ENCODE results near the gene GSC2. TPM values are rescaled to one million over a fixed set of nuclear protein-coding genes. Genes with fewer than 3 reads are reported as not detected.

The GSC2 gene
- polyA plus RNA-seq, 4 donors: not detected

DNA sequence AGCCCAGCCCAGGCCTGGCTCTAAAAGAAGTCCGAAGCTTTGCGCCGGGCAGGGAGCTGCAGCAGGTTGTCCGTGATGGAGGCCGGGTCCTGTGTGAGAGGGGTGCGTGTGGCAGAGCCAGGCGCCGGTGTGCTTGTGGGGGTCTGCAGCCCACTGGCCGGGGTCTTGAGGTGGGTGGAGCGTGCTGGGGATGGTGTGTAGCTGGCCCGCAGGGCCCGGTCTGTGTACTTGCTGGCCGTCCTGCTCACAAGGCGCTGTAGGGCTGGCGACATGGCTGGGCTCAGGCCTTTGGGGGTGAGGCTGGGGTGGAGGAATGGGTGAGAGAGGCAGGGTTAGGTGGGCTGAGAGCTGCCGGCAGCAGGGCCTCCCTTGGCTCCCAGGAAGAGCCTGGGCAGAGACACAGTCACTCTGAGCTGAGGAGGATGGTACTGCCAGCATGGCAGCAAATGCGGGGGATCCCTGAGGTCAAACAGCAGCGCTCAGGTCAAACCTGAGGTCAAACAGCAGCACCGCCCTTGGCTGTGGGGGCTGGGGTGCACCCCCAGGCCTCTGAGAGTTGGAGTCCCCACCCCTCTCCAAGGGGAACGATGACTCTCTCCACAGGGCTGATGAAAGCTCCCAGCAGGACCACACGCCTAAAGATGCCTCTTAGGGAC lies 15.8 kb downstream of the GSC2 start:
- DNase-seq (no peak), FAIRE-seq (no peak)
- WGBS, 3 donors: 94 to 99% (median 96%) methylated on average over 21 of the region's 21 CpGs
- Histone ChIP-seq H3K9me3 (ENCODE audit: control insufficient read depth in 2 of 2, insufficient read depth in 1 of 2, low read depth in 1 of 2, low read length in 1 of 2) (no peaks in the 10 kb centered on the region), H3K4me1 (ENCODE audit: control insufficient read depth in 3 of 3, insufficient read depth in 2 of 3, low read depth in 1 of 3, low read length in 2 of 3) (no peaks in the 10 kb centered on the region), H3K27me3 (ENCODE audit: control insufficient read depth in 3 of 3, insufficient read depth in 3 of 3, low read length in 3 of 3) (no peaks in the 10 kb centered on the region), H3K36me3 (ENCODE audit: control insufficient read depth in 3 of 3, insufficient read depth in 2 of 3, low read depth in 1 of 3, low read length in 3 of 3) (peaks cover 9 to 80% (median 16%) of the 10 kb centered on the region in 3 donors), H3K27ac (ENCODE audit: low read depth in 1 of 3, low read length in 2 of 3) (no peak overlapping the region), H3K4me3 (ENCODE audit: low read depth in 1 of 3, low read length in 3 of 3) (no peak overlapping the region)

GRCh38 chr22:19133561-19133960 lies 16.5 kb downstream of the GSC2 start:
- DNase-seq: no peak
- Histone ChIP-seq H3K36me3 (ENCODE audit: control insufficient read depth in 3 of 3, insufficient read depth in 2 of 3, low read depth in 1 of 3, low read length in 3 of 3) (peaks cover 6 to 73% (median 16%) of the 10 kb centered on the region in 3 donors), H3K4me3 (ENCODE audit: low read depth in 1 of 3, low read length in 3 of 3) (no peak overlapping the region), H3K27ac (ENCODE audit: low read depth in 1 of 3, low read length in 2 of 3) (no peak overlapping the region), H3K9me3 (ENCODE audit: control insufficient read depth in 2 of 2, insufficient read depth in 1 of 2, low read depth in 1 of 2, low read length in 1 of 2) (no peaks in the 10 kb centered on the region), H3K4me1 (ENCODE audit: control insufficient read depth in 3 of 3, insufficient read depth in 2 of 3, low read depth in 1 of 3, low read length in 2 of 3) (no peaks in the 10 kb centered on the region), H3K27me3 (ENCODE audit: control insufficient read depth in 3 of 3, insufficient read depth in 3 of 3, low read length in 3 of 3) (no peaks in the 10 kb centered on the region)
- no peak for FAIRE-seq
- WGBS, 3 donors: 94 to 98% (median 97%) methylated on average over 13 of the region's 13 CpGs

GRCh38 chr22:19132693-19133400 lies 17.2 kb downstream of the GSC2 start:
- Histone ChIP-seq H3K4me3 (ENCODE audit: low read depth in 1 of 3, low read length in 3 of 3) (no peak overlapping the region), H3K9me3 (ENCODE audit: control insufficient read depth in 2 of 2, insufficient read depth in 1 of 2, low read depth in 1 of 2, low read length in 1 of 2) (no peaks in the 10 kb centered on the region), H3K27ac (ENCODE audit: low read depth in 1 of 3, low read length in 2 of 3) (no peak overlapping the region), H3K4me1 (ENCODE audit: control insufficient read depth in 3 of 3, insufficient read depth in 2 of 3, low read depth in 1 of 3, low read length in 2 of 3) (no peaks in the 10 kb centered on the region), H3K36me3 (ENCODE audit: control insufficient read depth in 3 of 3, insufficient read depth in 2 of 3, low read depth in 1 of 3, low read length in 3 of 3) (peaks cover 6 to 66% (median 16%) of the 10 kb centered on the region in 3 donors), H3K27me3 (ENCODE audit: control insufficient read depth in 3 of 3, insufficient read depth in 3 of 3, low read length in 3 of 3) (no peaks in the 10 kb centered on the region)
- FAIRE-seq (no peak), DNase-seq (no peak)
- WGBS, 3 donors: 87 to 93% (median 89%) methylated on average over 9 of the region's 9 CpGs

DNA sequence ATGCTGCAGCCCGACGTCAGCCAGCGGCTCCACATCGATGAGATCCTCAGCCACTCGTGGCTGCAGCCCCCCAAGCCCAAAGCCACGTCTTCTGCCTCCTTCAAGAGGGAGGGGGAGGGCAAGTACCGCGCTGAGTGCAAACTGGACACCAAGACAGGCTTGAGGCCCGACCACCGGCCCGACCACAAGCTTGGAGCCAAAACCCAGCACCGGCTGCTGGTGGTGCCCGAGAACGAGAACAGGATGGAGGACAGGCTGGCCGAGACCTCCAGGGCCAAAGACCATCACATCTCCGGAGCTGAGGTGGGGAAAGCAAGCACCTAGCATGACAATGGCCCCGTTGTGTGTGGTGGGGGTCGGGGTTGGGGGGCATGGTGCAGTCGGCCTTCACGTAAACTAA lies 17.9 kb downstream of the GSC2 start:
- DNase-seq: no peak
- Histone ChIP-seq H3K36me3 (ENCODE audit: control insufficient read depth in 3 of 3, insufficient read depth in 2 of 3, low read depth in 1 of 3, low read length in 3 of 3) (peaks cover 6 to 59% (median 14%) of the 10 kb centered on the region in 3 donors), H3K4me3 (ENCODE audit: low read depth in 1 of 3, low read length in 3 of 3) (no peak overlapping the region), H3K27ac (ENCODE audit: low read depth in 1 of 3, low read length in 2 of 3) (no peak overlapping the region), H3K4me1 (ENCODE audit: control insufficient read depth in 3 of 3, insufficient read depth in 2 of 3, low read depth in 1 of 3, low read length in 2 of 3) (no peaks in the 10 kb centered on the region), H3K9me3 (ENCODE audit: control insufficient read depth in 2 of 2, insufficient read depth in 1 of 2, low read depth in 1 of 2, low read length in 1 of 2) (no peaks in the 10 kb centered on the region), H3K27me3 (ENCODE audit: control insufficient read depth in 3 of 3, insufficient read depth in 3 of 3, low read length in 3 of 3) (no peaks in the 10 kb centered on the region)
- 92 to 95% (median 94%) methylated on average over 20 of the region's 20 CpGs for WGBS, 3 donors
- FAIRE-seq: no peak

DNA sequence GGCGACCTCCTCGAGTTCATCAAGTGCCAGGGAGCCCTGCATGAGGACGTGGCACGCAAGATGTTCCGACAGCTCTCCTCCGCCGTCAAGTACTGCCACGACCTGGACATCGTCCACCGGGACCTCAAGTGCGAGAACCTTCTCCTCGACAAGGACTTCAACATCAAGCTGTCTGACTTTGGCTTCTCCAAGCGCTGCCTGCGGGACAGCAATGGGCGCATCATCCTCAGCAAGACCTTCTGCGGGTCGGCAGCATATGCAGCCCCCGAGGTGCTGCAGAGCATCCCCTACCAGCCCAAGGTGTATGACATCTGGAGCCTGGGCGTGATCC lies 18.4 kb downstream of the GSC2 start:
- no peak for FAIRE-seq
- Histone ChIP-seq H3K4me1 (ENCODE audit: control insufficient read depth in 3 of 3, insufficient read depth in 2 of 3, low read depth in 1 of 3, low read length in 2 of 3) (no peaks in the 10 kb centered on the region), H3K4me3 (ENCODE audit: low read depth in 1 of 3, low read length in 3 of 3) (no peak overlapping the region), H3K9me3 (ENCODE audit: control insufficient read depth in 2 of 2, insufficient read depth in 1 of 2, low read depth in 1 of 2, low read length in 1 of 2) (no peaks in the 10 kb centered on the region), H3K36me3 (ENCODE audit: control insufficient read depth in 3 of 3, insufficient read depth in 2 of 3, low read depth in 1 of 3, low read length in 3 of 3) (peaks cover 6 to 54% (median 10%) of the 10 kb centered on the region in 3 donors), H3K27ac (ENCODE audit: low read depth in 1 of 3, low read length in 2 of 3) (no peak overlapping the region), H3K27me3 (ENCODE audit: control insufficient read depth in 3 of 3, insufficient read depth in 3 of 3, low read length in 3 of 3) (no peaks in the 10 kb centered on the region)
- DNase-seq: no peak
- 97% methylated on average over 19 of the region's 19 CpGs for WGBS, 3 donors

GRCh38 chr22:19130959-19131684 lies 19.0 kb downstream of the GSC2 start, which contains the start of gene TSSK2:
Gene TSSK2 (plus strand): TSS chr22:19131308. CDS start chr22:19131400, 92 bp downstream.
- Histone ChIP-seq H3K36me3 (ENCODE audit: control insufficient read depth in 3 of 3, insufficient read depth in 2 of 3, low read depth in 1 of 3, low read length in 3 of 3) (peaks cover 6 to 50% (median 9%) of the 10 kb centered on the region in 3 donors), H3K9me3 (ENCODE audit: control insufficient read depth in 2 of 2, insufficient read depth in 1 of 2, low read depth in 1 of 2, low read length in 1 of 2) (no peaks in the 10 kb centered on the region), H3K27me3 (ENCODE audit: control insufficient read depth in 3 of 3, insufficient read depth in 3 of 3, low read length in 3 of 3) (no peaks in the 10 kb centered on the region), H3K4me3 (ENCODE audit: low read depth in 1 of 3, low read length in 3 of 3) (no peak within 1 kb of the TSS), H3K4me1 (ENCODE audit: control insufficient read depth in 3 of 3, insufficient read depth in 2 of 3, low read depth in 1 of 3, low read length in 2 of 3) (no peaks in the 10 kb centered on the region), H3K27ac (ENCODE audit: low read depth in 1 of 3, low read length in 2 of 3) (no peak within 1 kb of the TSS)
- 89 to 93% (median 92%) methylated on average over 27 of the region's 27 CpGs for WGBS, 3 donors
- DNase-seq (no peak), FAIRE-seq (no peak)

- no peak for DNase-seq
- H3K4me3 ChIP-seq (ENCODE audit: low read depth in 1 of 3, low read length in 3 of 3): no peak overlapping the region
- FAIRE-seq: no peak
- peaks cover 5 to 40% (median 6%) of the 10 kb centered on the region in 3 donors for H3K36me3 ChIP-seq (ENCODE audit: control insufficient read depth in 3 of 3, insufficient read depth in 2 of 3, low read depth in 1 of 3, low read length in 3 of 3)
- 66 to 81% (median 78%) methylated on average over 8 of the region's 8 CpGs for WGBS, 3 donors
- H3K4me1 ChIP-seq (ENCODE audit: control insufficient read depth in 3 of 3, insufficient read depth in 2 of 3, low read depth in 1 of 3, low read length in 2 of 3): no peaks in the 10 kb centered on the region
- H3K27ac ChIP-seq (ENCODE audit: low read depth in 1 of 3, low read length in 2 of 3): no peak overlapping the region
- H3K9me3 ChIP-seq (ENCODE audit: control insufficient read depth in 2 of 2, insufficient read depth in 1 of 2, low read depth in 1 of 2, low read length in 1 of 2): no peaks in the 10 kb centered on the region
- no peaks in the 10 kb centered on the region for H3K27me3 ChIP-seq (ENCODE audit: control insufficient read depth in 3 of 3, insufficient read depth in 3 of 3, low read length in 3 of 3)
Measured at GRCh38 chr22:19129871-19130270, 20.2 kb downstream of the GSC2 start.

GRCh38 chr22:19128946-19129727 lies 21.0 kb downstream of the GSC2 start:
- no peak for DNase-seq
- Histone ChIP-seq H3K27me3 (ENCODE audit: control insufficient read depth in 3 of 3, insufficient read depth in 3 of 3, low read length in 3 of 3) (no peaks in the 10 kb centered on the region), H3K36me3 (ENCODE audit: control insufficient read depth in 3 of 3, insufficient read depth in 2 of 3, low read depth in 1 of 3, low read length in 3 of 3) (peaks cover 3 to 33% (median 5%) of the 10 kb centered on the region in 3 donors), H3K9me3 (ENCODE audit: control insufficient read depth in 2 of 2, insufficient read depth in 1 of 2, low read depth in 1 of 2, low read length in 1 of 2) (no peaks in the 10 kb centered on the region), H3K4me1 (ENCODE audit: control insufficient read depth in 3 of 3, insufficient read depth in 2 of 3, low read depth in 1 of 3, low read length in 2 of 3) (peaks cover 0 to 5% (median 0%) of the 10 kb centered on the region in 3 donors), H3K4me3 (ENCODE audit: low read depth in 1 of 3, low read length in 3 of 3) (no peak overlapping the region), H3K27ac (ENCODE audit: low read depth in 1 of 3, low read length in 2 of 3) (no peak overlapping the region)
- no peak for FAIRE-seq
- 90 to 94% (median 93%) methylated on average over 7 of the region's 7 CpGs for whole genome bisulfite sequencing, 3 donors

Measured in small intestine (tissue), 7 donors.